Astrocyte (in vitro differentiated cells and primary cell): ENCODE measurements around the gene SSBP3. TPM values are rescaled to one million over a fixed set of nuclear protein-coding genes. Genes with fewer than 3 reads are reported as not detected.

Experiments used
- DNase-seq: peaks from one replicate; pipeline ENCODE4 v3.0.0-alpha.2; 2010; ENCODE audit warnings: low read depth
- FAIRE-seq: peaks from 2 replicates; lab custom pipeline; 2011; peaks lifted over from hg19 to GRCh38; lab: Jason Lieb, UNC
- H2AFZ ChIP-seq: 2 replicates; pipeline ENCODE4 v1.6.0; 2012; ENCODE audit warnings: low read depth, low read length, inconsistent platforms
- H3K27ac ChIP-seq: 2 replicates; pipeline ENCODE4 v1.5.1; 2011; ENCODE audit warnings: low read depth, low read length, inconsistent platforms
- H3K27me3 ChIP-seq: 2 replicates; pipeline ENCODE4 v1.6.0; 2011; ENCODE audit warnings: low read length, inconsistent platforms; ENCODE audit not compliant: insufficient read depth
- H3K36me3 ChIP-seq: 2 replicates; pipeline ENCODE4 v1.5.1; 2011; ENCODE audit warnings: low read length, inconsistent platforms; ENCODE audit not compliant: insufficient read depth
- H3K4me1 ChIP-seq: 2 replicates; pipeline ENCODE4 v1.5.1; 2011; ENCODE audit warnings: low read length, inconsistent platforms; ENCODE audit not compliant: insufficient read depth
- H3K4me2 ChIP-seq: 2 replicates; pipeline ENCODE4 v1.6.0; 2012; ENCODE audit warnings: low read length, inconsistent platforms
- H3K4me3 ChIP-seq: 2 replicates; pipeline ENCODE4 v1.5.1; 2011; ENCODE audit warnings: low read depth, mild to moderate bottlenecking, low read length, inconsistent platforms; ENCODE audit not compliant: insufficient read depth
- H3K79me2 ChIP-seq: 2 replicates; pipeline ENCODE4 v1.6.0; 2012; ENCODE audit warnings: mild to moderate bottlenecking, low read length, inconsistent platforms; ENCODE audit not compliant: insufficient read depth
- H3K9ac ChIP-seq: 2 replicates; pipeline ENCODE4 v1.6.0; 2012; ENCODE audit warnings: mild to moderate bottlenecking, low read length, inconsistent platforms
- H3K9me3 ChIP-seq: 2 replicates; pipeline ENCODE4 v1.5.1; 2012; ENCODE audit warnings: low read depth, mild to moderate bottlenecking, low read length, inconsistent platforms; ENCODE audit not compliant: insufficient read depth
- H4K20me1 ChIP-seq: 2 replicates; pipeline ENCODE4 v1.6.0; 2012; ENCODE audit warnings: low read length, inconsistent platforms; ENCODE audit not compliant: insufficient read depth
- H3K27ac Mint-ChIP-seq: one replicate; pipeline ENCODE4 v1.8.0; 2021; ENCODE audit warnings: mild to moderate bottlenecking, mixed read lengths; ENCODE audit not compliant: unreplicated experiment
- H3K27me3 Mint-ChIP-seq: one replicate; pipeline ENCODE4 v1.8.0; 2021; ENCODE audit warnings: low read depth, mixed read lengths; ENCODE audit not compliant: unreplicated experiment
- H3K36me3 Mint-ChIP-seq: one replicate; pipeline ENCODE4 v1.8.0; 2021; ENCODE audit warnings: low read depth, mixed read lengths; ENCODE audit not compliant: unreplicated experiment
- H3K4me1 Mint-ChIP-seq: one replicate; pipeline ENCODE4 v1.8.0; 2021; ENCODE audit warnings: low read depth, mixed read lengths; ENCODE audit not compliant: unreplicated experiment
- H3K4me3 Mint-ChIP-seq: one replicate; pipeline ENCODE4 v1.8.0; 2021; ENCODE audit warnings: mild to moderate bottlenecking, moderate library complexity, mixed read lengths; ENCODE audit not compliant: unreplicated experiment
- H3K9me3 Mint-ChIP-seq: one replicate; pipeline ENCODE4 v1.8.0; 2021; ENCODE audit warnings: mild to moderate bottlenecking, mixed read lengths; ENCODE audit not compliant: unreplicated experiment
- CTCF ChIP-seq: IDR thresholded peaks from 2 replicates; pipeline ENCODE4 v1.5.1; 2011; ENCODE audit warnings: low read depth, mild to moderate bottlenecking, inconsistent platforms, low read length, moderate library complexity; ENCODE audit not compliant: insufficient read depth
- EZH2 ChIP-seq: IDR thresholded peaks from 2 replicates; pipeline ENCODE4 v1.6.1; 2012; ENCODE audit warnings: mild to moderate bottlenecking, low read length, inconsistent platforms; ENCODE audit not compliant: insufficient read depth
- total RNA-seq: library from RNA; stranded (reverse); gene quantifications from 2 replicates; pipeline ENCODE4 v1.2.1, GENCODE V29; 2021

SSBP3 gene
- total RNA-seq, 1 donor from 2014 or later = 89.8 TPM

GRCh38 chr1:54379555-54380289 lies 26.5 kb downstream of the SSBP3 start:
- Histone ChIP-seq H3K79me2 (peaks cover 49% of the 10 kb centered on the region), H3K4me3 (no peak overlapping the region), H3K27ac (no peak overlapping the region), H3K27me3 (no peaks in the 10 kb centered on the region), H3K9ac (no peak overlapping the region), H3K36me3 (no peaks in the 10 kb centered on the region), H4K20me1 (peaks cover 84% of the 10 kb centered on the region), H2AFZ (no peak overlapping the region), H3K9me3 (no peaks in the 10 kb centered on the region), H3K4me1 (peaks cover 11% of the 10 kb centered on the region), H3K4me2 (peak overlapping the region; percentile 38)
- Mint-ChIP-seq H3K27ac (no peak overlapping the region), H3K27me3 (no peaks in the 10 kb centered on the region), H3K4me1 (peaks cover 55% of the 10 kb centered on the region), H3K9me3 (no peaks in the 10 kb centered on the region), H3K4me3 (no peak overlapping the region), H3K36me3 (peaks cover 29% of the 10 kb centered on the region)
- DNase-seq = no peak
- no peak for TF ChIP-seq EZH2
- TF ChIP-seq CTCF = no peak
- FAIRE-seq = no peak

- Mint-ChIP-seq H3K27me3 (no peaks in the 10 kb centered on the region), H3K4me1 (peaks cover 57% of the 10 kb centered on the region), H3K9me3 (no peaks in the 10 kb centered on the region), H3K4me3 (peak overlapping the region; percentile 6), H3K36me3 (peaks cover 30% of the 10 kb centered on the region), H3K27ac (peak overlapping the region; percentile 50)
- Histone ChIP-seq H3K27me3 (no peaks in the 10 kb centered on the region), H3K4me2 (no peak overlapping the region), H3K9me3 (no peaks in the 10 kb centered on the region), H2AFZ (no peak overlapping the region), H3K27ac (no peak overlapping the region), H4K20me1 (peaks cover 84% of the 10 kb centered on the region), H3K4me1 (peaks cover 11% of the 10 kb centered on the region), H3K79me2 (peaks cover 55% of the 10 kb centered on the region), H3K36me3 (no peaks in the 10 kb centered on the region), H3K4me3 (no peak overlapping the region), H3K9ac (no peak overlapping the region)
- no peak for DNase-seq
- TF ChIP-seq CTCF (no peak), EZH2 (no peak)
- no peak for FAIRE-seq
Measured at GRCh38 chr1:54378874-54379554, 27.2 kb downstream of the SSBP3 start.
